IMR-90 (cell line): Measurements from ENCODE around the gene DOK4. TPM values are rescaled to one million over a fixed set of nuclear protein-coding genes. Genes with fewer than 3 reads are reported as not detected.

Experiments
- ATAC-seq: fragments of 200-7000 bp; cut with Tn5 transposase; 2 replicates; pipeline ENCODE4 v1.9.1; 2020; ENCODE audit warnings: low read depth, mild to moderate bottlenecking, moderate library complexity
- BruUV-seq: library from RNA; stranded (reverse); fragments of 400-500 nt; replicated peaks from 2 replicates; lab custom pipeline; 2021; lab: Mats Ljungman, UMichigan
- CTCF ChIA-PET: fragments of 300-600 bp; formaldehyde crosslinking; extraction: SDS; loops from one replicate; lab custom pipeline; 2021; ENCODE audit warnings: antibody characterized with exemption; lab: Yijun Ruan, JAX
- POLR2A ChIA-PET: fragments of 300-600 bp; sonication (Branson Sonifier 250); formaldehyde crosslinking; loops from one replicate; lab custom pipeline; 2022; ENCODE audit warnings: antibody characterized with exemption; ENCODE audit not compliant: unreplicated experiment; lab: Charles Lee
- DNase-seq: peaks from one replicate; pipeline ENCODE4 v3.0.0; 2013
- H2AFZ ChIP-seq: replicated peaks from 2 replicates; pipeline ENCODE3; 2013; ENCODE audit warnings: low read length, mild to moderate bottlenecking; ENCODE audit not compliant: poor library complexity
- H2AK5ac ChIP-seq: 2 replicates; pipeline ENCODE4 v1.6.1; 2013; ENCODE audit warnings: low read depth, low read length, inconsistent platforms
- H2AK9ac ChIP-seq: replicated peaks from 2 replicates; pipeline ENCODE3; 2013; ENCODE audit warnings: mild to moderate bottlenecking, low read depth, low read length, moderate library complexity; ENCODE audit not compliant: poor library complexity
- H2BK120ac ChIP-seq: 2 replicates; pipeline ENCODE4 v1.6.1; 2013; ENCODE audit warnings: low read depth, low read length, inconsistent platforms
- H2BK15ac ChIP-seq: 3 replicates; pipeline ENCODE4 v1.6.1; 2013; ENCODE audit warnings: low read depth, low read length, inconsistent platforms
- H2BK20ac ChIP-seq: 2 replicates; pipeline ENCODE4 v1.6.1; 2013; ENCODE audit warnings: low read depth, mild to moderate bottlenecking, inconsistent platforms, low read length, moderate library complexity
- H2BK5ac ChIP-seq: 2 replicates; pipeline ENCODE4 v1.6.1; 2013; ENCODE audit warnings: mild to moderate bottlenecking, low read depth, low read length, inconsistent platforms; ENCODE audit not compliant: poor library complexity, severe bottlenecking
- H3K14ac ChIP-seq: replicated peaks from 2 replicates; pipeline ENCODE4 v1.6.1; 2013; ENCODE audit warnings: low read depth, low read length, inconsistent platforms
- H3K18ac ChIP-seq: 2 replicates; pipeline ENCODE4 v1.6.1; 2013; ENCODE audit warnings: low read depth, low read length, control low read depth
- H3K23ac ChIP-seq: 2 replicates; pipeline ENCODE4 v1.6.1; 2013; ENCODE audit warnings: low read depth, low read length, inconsistent platforms
- H3K27ac ChIP-seq: 2 replicates; pipeline ENCODE4 v1.5.1; 2013; ENCODE audit warnings: mild to moderate bottlenecking, control low read depth, low read length; ENCODE audit not compliant: insufficient read depth
- H3K27me3 ChIP-seq: 2 replicates; pipeline ENCODE4 v1.6.1; 2013; ENCODE audit warnings: low read length; ENCODE audit not compliant: control insufficient read depth, insufficient read depth
- H3K36me3 ChIP-seq: 2 replicates; pipeline ENCODE4 v1.6.1; 2013; ENCODE audit warnings: low read length, mixed read lengths; ENCODE audit not compliant: control insufficient read depth, insufficient read depth
- H3K4ac ChIP-seq: 2 replicates; pipeline ENCODE4 v1.6.1; 2013; ENCODE audit warnings: low read depth, low read length, inconsistent platforms
- H3K4me1 ChIP-seq: 2 replicates; pipeline ENCODE4 v1.6.1; 2013; ENCODE audit warnings: low read length, mixed read lengths; ENCODE audit not compliant: control insufficient read depth, insufficient read depth
- H3K4me2 ChIP-seq: 2 replicates; pipeline ENCODE4 v1.6.1; 2013; ENCODE audit warnings: low read depth, mild to moderate bottlenecking, control low read depth, low read length, moderate library complexity
- H3K4me3 ChIP-seq: 2 replicates; pipeline ENCODE4 v1.5.1; 2013; ENCODE audit warnings: low read depth, mild to moderate bottlenecking, control low read depth, low read length, moderate library complexity; ENCODE audit not compliant: insufficient read depth
- H3K56ac ChIP-seq: 2 replicates; pipeline ENCODE4 v1.6.1; 2013; ENCODE audit warnings: low read length, inconsistent platforms; ENCODE audit not compliant: insufficient read depth; ENCODE audit errors: extremely low read depth
- H3K79me1 ChIP-seq, 2 experiments: 2 replicates each; pipeline ENCODE4 v1.6.1; 2013; ENCODE audit warnings: low read length in 2 of 2, inconsistent platforms in 1 of 2, low read depth in 1 of 2
- H3K9ac ChIP-seq: 2 replicates; pipeline ENCODE4 v1.6.1; 2013; ENCODE audit warnings: low read depth, low read length, control low read depth
- H3K9me1 ChIP-seq: 2 replicates; pipeline ENCODE4 v1.6.1; 2013; ENCODE audit warnings: low read length, inconsistent platforms; ENCODE audit not compliant: insufficient read depth
- H3K9me3 ChIP-seq: 2 replicates; pipeline ENCODE4 v1.6.1; 2013; ENCODE audit warnings: low read length; ENCODE audit not compliant: control insufficient read depth, insufficient read depth
- H4K20me1 ChIP-seq: 2 replicates; pipeline ENCODE4 v1.6.1; 2013; ENCODE audit warnings: low read length, inconsistent platforms; ENCODE audit not compliant: insufficient read depth
- H4K5ac ChIP-seq: 2 replicates; pipeline ENCODE4 v1.6.1; 2013; ENCODE audit warnings: mild to moderate bottlenecking, low read depth, low read length, control low read depth
- H4K8ac ChIP-seq, 2 experiments: 2 replicates each; pipeline ENCODE4 v1.6.1; 2013; ENCODE audit warnings: low read depth in 2 of 2, low read length in 2 of 2, control low read depth in 1 of 2, inconsistent platforms in 1 of 2
- H4K91ac ChIP-seq: 2 replicates; pipeline ENCODE4 v1.6.1; 2013; ENCODE audit warnings: low read depth, low read length, inconsistent platforms; ENCODE audit not compliant: insufficient read depth
- CEBPB ChIP-seq: IDR thresholded peaks from 2 replicates; pipeline ENCODE4 v1.6.1; 2012; ENCODE audit warnings: low read depth, low read length, improper control_type of control experiment
- CHD1 ChIP-seq: IDR thresholded peaks from 2 replicates; pipeline ENCODE4 v1.6.1; 2012; ENCODE audit warnings: low read depth, low read length, improper control_type of control experiment
- MAFK ChIP-seq: IDR thresholded peaks from 2 replicates; pipeline ENCODE4 v1.6.1; 2012; ENCODE audit warnings: low read depth, low read length, improper control_type of control experiment
- RAD21 ChIP-seq: IDR thresholded peaks from 2 replicates; pipeline ENCODE4 v1.6.1; 2012; ENCODE audit warnings: low read length, improper control_type of control experiment
- WGBS, 2 experiments: methylation state at CpG; one replicate each; pipeline versions ENCODE4 v1.1.5 to v1.1.7; 2013; ENCODE audit warnings: missing lambda C conversion rate in 2 of 2; ENCODE audit not compliant: insufficient read length in 1 of 2; ENCODE audit errors: extremely low coverage in 2 of 2; 5-methylcytosine and 5-hydroxymethylcytosine counted together
- dilution Hi-C: fragments of 300-500 bp; cut with HindIII; formaldehyde crosslinking; loops from one replicate; pipeline ENCODE4 v1.14.3; 2018; ENCODE audit warnings: low sequenced_read_pairs; ENCODE audit not compliant: unreplicated experiment
- in situ Hi-C: fragments of 300-500 bp; cut with MboI; formaldehyde crosslinking; loops from 3 replicates; pipeline ENCODE4 v1.14.3; 2019; ENCODE audit warnings: low sequenced_read_pairs, inconsistent platforms, mixed read lengths
- intact Hi-C: fragments of 100-400 bp; cut with micrococcal nuclease; formaldehyde crosslinking; loops from 2 replicates; pipeline ENCODE4 v1.10.0; 2022
- polyA plus RNA-seq, 3 experiments: library from polyadenylated mRNA; depleted of rRNA; stranded (reverse); fragments of >200 nt; gene quantifications; 2 replicates each; pipeline ENCODE4 v1.2.3, GENCODE V29; 2012; ENCODE audit warnings: low replicate concordance in 1 of 3
- total RNA-seq: library from RNA; depleted of rRNA; stranded (reverse); fragments of >200 nt; gene quantifications from 2 replicates; pipeline ENCODE4 v1.2.3, GENCODE V29; 2012

DOK4 gene
- total and polyA plus RNA-seq, 2 of the 4 experiments (the other 2 are of a cell fraction) = 22.0 to 25.9 TPM

DNA sequence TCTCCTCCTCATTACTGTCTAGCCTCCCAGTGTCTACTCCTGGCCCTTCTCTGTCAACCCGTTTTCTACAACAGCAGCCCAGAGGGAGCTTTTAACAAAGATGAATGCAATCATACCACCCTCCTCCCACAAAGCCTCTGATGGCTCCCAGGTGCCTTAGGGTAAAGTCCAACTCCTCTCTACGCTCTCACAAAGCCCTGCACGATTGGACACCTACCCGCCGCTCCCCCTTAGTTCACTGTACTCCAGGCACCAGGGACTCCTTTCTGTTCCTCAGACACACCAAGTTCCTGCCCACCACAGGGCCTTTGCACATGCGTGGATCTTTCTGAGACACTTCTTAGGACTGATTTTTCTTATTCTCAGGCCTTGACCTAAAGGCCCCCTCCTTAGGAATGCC is 32.6 kb upstream of the DOK4 start:
- DNase-seq (no peak), ATAC-seq (no peak)
- H2BK20ac ChIP-seq = no peak overlapping the region
- no TSS peak for BruUV-seq
- H3K14ac ChIP-seq = no peak overlapping the region
- no peak overlapping the region for H2AK9ac ChIP-seq
- no peaks in the 10 kb centered on the region for H3K9me3 ChIP-seq
- no peak overlapping the region for H4K5ac ChIP-seq
- no peak overlapping the region for H2BK15ac ChIP-seq
- no peak overlapping the region for H2BK120ac ChIP-seq
- no peak overlapping the region for H2AK5ac ChIP-seq
- H3K9me1 ChIP-seq = peaks cover 6% of the 10 kb centered on the region; the same call in 1 of the 2 replicates
- no peak overlapping the region for H3K27ac ChIP-seq
- in situ Hi-C loops (no loop called here), dilution Hi-C loops (no loop called here), intact Hi-C loops (loop anchor here (1.0 to 2.0 kb wide), 3 partner anchors 57 to 100 kb away; partner anchors contain the start of gene POLR2C)
- H3K56ac ChIP-seq = no peak overlapping the region
- H3K4me3 ChIP-seq = no peak overlapping the region
- CTCF ChIA-PET = no interaction called here
- H3K9ac ChIP-seq = no peak overlapping the region
- no peaks in the 10 kb centered on the region for H4K20me1 ChIP-seq
- peaks cover 20% of the 10 kb centered on the region for H3K36me3 ChIP-seq
- WGBS, 2 experiments = 91% methylated on average over 6 of the region's 6 CpGs; no CpG with 5 or more reads in 1 of the 2 experiments
- H4K8ac ChIP-seq = no peak overlapping the region
- no peaks in the 10 kb centered on the region for H3K27me3 ChIP-seq
- no peak overlapping the region for H3K23ac ChIP-seq
- TF ChIP-seq MAFK (no peak), CHD1 (no peak), CEBPB (no peak), RAD21 (no peak)
- no peak overlapping the region for H3K4ac ChIP-seq
- H4K91ac ChIP-seq = no peak overlapping the region
- H3K79me1 ChIP-seq = no peaks in the 10 kb centered on the region
- no peak overlapping the region for H2BK5ac ChIP-seq
- POLR2A ChIA-PET = no interaction called here
- H3K18ac ChIP-seq = no peak overlapping the region
- no peaks in the 10 kb centered on the region; the same call in 1 of the 2 replicates for H3K4me1 ChIP-seq
- H3K4me2 ChIP-seq = no peak overlapping the region
- no peak overlapping the region for H2AFZ ChIP-seq
